Body of pancreas (tissue), 4 donors: ENCODE data around the gene ZNF423. TPM values are rescaled to one million over a fixed set of nuclear protein-coding genes. Genes with fewer than 3 reads are reported as not detected.

ENCODE experiments used
- ATAC-seq: fragments of 150-250 bp; one replicate; pipeline ENCODE4 v1.9.1; 2016
- DNase-seq, 4 donors: peaks; one replicate each; pipeline ENCODE4 v3.0.0-alpha.2; 2019
- H3K27ac ChIP-seq, 4 donors: fragments of 200-600 bp; sonication (generic); 1 replicate in 3 of 4; 2 replicates in 1 of 4; pipeline versions ENCODE4 v1.5.1 to v1.6.1; 2016 to 2019; ENCODE audit warnings: mild to moderate bottlenecking in 1 of 4, mixed read lengths in 1 of 4, moderate library complexity in 1 of 4
- H3K27me3 ChIP-seq, 2 donors: fragments of 200-600 bp; sonication (generic); one replicate each; pipeline ENCODE4 v1.6.0; 2016; ENCODE audit warnings: mild to moderate bottlenecking in 1 of 2
- H3K36me3 ChIP-seq, 2 donors: fragments of 200-600 bp; sonication (generic); replicated peaks in 1 of 2; 2 replicates each; pipeline ENCODE4 v1.5.1; 2016; ENCODE audit warnings: low read depth in 2 of 2; ENCODE audit not compliant: insufficient read depth in 1 of 2
- H3K4me1 ChIP-seq: fragments of 200-600 bp; sonication (generic); one replicate; pipeline ENCODE4 v1.6.0; 2016
- H3K4me3 ChIP-seq, 2 donors: fragments of 200-600 bp; sonication (generic); 1 replicate in 1 of 2; 2 replicates in 1 of 2; pipeline ENCODE4 v1.5.1; 2016 to 2019
- H3K9me3 ChIP-seq, 3 donors: fragments of 200-600 bp; sonication (generic); 1 replicate in 2 of 3; 2 replicates in 1 of 3; pipeline ENCODE4 v1.5.1; 2016
- CTCF ChIP-seq, 7 experiments: fragments of 450-650 bp in 4 of 7; fragments of 200-600 bp in 3 of 7; sonication (generic) in 3 of 7; IDR thresholded peaks; one replicate each; pipeline ENCODE4 v1.5.1; 2016 to 2019; ENCODE audit warnings: antibody characterized with exemption in 7 of 7
- POLR2A ChIP-seq, 3 donors: fragments of 450-650 bp; IDR thresholded peaks; one replicate each; pipeline ENCODE4 v1.6.1; 2016; ENCODE audit warnings: antibody characterized with exemption in 3 of 3, mild to moderate bottlenecking in 2 of 3
- WGBS, 2 donors: methylation state at CpG; one replicate each; pipeline ENCODE4 v1.1.5; 2017; 5-methylcytosine and 5-hydroxymethylcytosine counted together
- intact Hi-C: fragments of 100-400 bp; cut with DNase I; formaldehyde crosslinking; loops from one replicate; pipeline ENCODE4 v1.15.1; 2023
- total RNA-seq, 2 donors: library from RNA; depleted of rRNA; stranded (reverse); fragments of >200 nt; gene quantifications; one replicate each; pipeline ENCODE4 v1.1.0, GENCODE V29; 2016

ZNF423 gene
- total RNA-seq, 2 donors from 2014 or later = 4.2 to 9.2 TPM

- H3K36me3 ChIP-seq = peaks cover 0 to 2% of the 10 kb centered on the region in 2 donors
- DNase-seq (no peak), ATAC-seq (no peak)
- 83 to 87% methylated on average over 8 to 9 of the region's 9 CpGs for WGBS, 2 donors
- TF ChIP-seq CTCF (IDR thresholded peaks at IDR 0.05) (no peak), POLR2A (IDR thresholded peaks at IDR 0.05) (no peak)
- no peaks in the 10 kb centered on the region for H3K4me1 ChIP-seq
- intact Hi-C loops = no loop called here
- H3K4me3 ChIP-seq = no peak overlapping the region
- H3K27me3 ChIP-seq = no peaks in the 10 kb centered on the region
- H3K9me3 ChIP-seq = no peaks in the 10 kb centered on the region
- H3K27ac ChIP-seq = no peak overlapping the region
These were observed 223.7 kb downstream of the ZNF423 start for GRCh38 chr16:49632086-49632794.

DNA sequence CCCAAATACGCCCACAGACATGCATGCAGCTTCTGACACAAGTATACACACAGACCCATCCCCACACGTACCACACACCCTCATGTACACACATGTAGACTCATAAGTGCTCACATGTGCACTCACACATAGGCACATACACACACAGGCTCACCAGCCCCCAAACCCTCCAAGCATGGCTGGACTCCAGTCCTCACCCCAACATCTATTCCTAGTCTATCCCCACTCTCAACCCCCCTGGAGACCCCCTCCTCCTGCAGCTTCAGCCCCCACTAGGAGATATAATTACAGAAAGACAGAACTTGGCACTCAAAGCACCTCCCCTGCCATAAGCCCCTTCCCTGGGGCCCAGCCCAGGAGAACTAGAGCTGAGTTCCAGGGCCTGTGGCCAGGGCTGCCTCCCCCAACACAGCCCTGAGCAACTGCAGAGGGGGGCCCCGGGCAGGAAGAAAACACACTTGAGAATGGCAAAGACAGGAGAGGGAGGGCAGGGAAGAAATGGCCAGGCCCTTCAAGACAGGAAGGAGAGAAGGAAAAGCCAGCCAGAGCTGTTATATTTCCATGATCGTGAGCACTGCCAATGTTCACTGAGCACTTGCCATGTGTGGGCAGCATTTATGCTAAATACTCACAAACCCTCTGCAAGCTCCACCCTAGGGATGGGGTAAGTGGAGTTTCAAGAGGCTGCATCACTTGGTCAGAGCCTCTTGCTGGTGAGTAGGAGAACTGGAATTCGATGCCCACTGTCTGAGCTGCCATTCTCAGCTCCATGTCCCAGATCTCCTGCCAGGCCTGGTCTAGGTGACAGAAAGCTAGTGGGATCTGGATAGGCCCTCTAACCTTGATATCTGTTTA lies 224.5 kb downstream of the ZNF423 start:
- Histone ChIP-seq H3K27me3 (no peaks in the 10 kb centered on the region), H3K36me3 (no peaks in the 10 kb centered on the region), H3K27ac (no peak overlapping the region), H3K4me1 (no peaks in the 10 kb centered on the region), H3K9me3 (no peaks in the 10 kb centered on the region), H3K4me3 (no peak overlapping the region)
- no peak for TF ChIP-seq POLR2A (IDR thresholded peaks at IDR 0.05)
- 42 to 75% methylated on average over 5 of the region's 5 CpGs for WGBS, 2 donors
- ATAC-seq = no peak
- DNase-seq = no peak
- intact Hi-C loops = no loop called here

DNA sequence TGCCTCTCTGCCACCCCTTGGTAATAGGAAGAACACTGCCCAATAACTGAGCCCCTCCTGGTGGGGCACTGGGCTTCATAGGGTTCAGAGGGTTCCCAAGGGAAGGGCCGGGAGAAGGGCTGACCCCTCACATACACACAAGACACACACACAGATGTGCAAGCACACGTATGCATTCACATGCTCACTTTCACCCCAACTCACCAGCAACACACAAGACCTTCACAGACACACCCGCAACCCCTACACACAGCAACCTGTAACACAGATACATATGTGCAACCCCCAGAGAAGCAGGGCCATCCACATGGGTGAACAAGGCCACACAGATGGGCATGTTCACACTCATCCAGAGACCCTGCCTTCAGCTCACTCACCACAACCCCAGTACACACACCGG lies 225.1 kb downstream of the ZNF423 start:
- H3K36me3 ChIP-seq = no peaks in the 10 kb centered on the region
- no peak for ATAC-seq
- intact Hi-C loops = no loop called here
- WGBS, 2 donors = 91 to 96% methylated on average over 4 of the region's 4 CpGs
- H3K4me3 ChIP-seq = no peak overlapping the region
- no peak overlapping the region for H3K27ac ChIP-seq
- TF ChIP-seq CTCF (IDR thresholded peaks at IDR 0.05) (no peak), POLR2A (IDR thresholded peaks at IDR 0.05) (no peak)
- no peaks in the 10 kb centered on the region for H3K9me3 ChIP-seq
- no peaks in the 10 kb centered on the region for H3K4me1 ChIP-seq
- no peaks in the 10 kb centered on the region for H3K27me3 ChIP-seq
- DNase-seq = no peak

GRCh38 chr16:49629851-49630250 lies 226.1 kb downstream of the ZNF423 start:
- WGBS, 2 donors = 93% methylated on average over 7 of the region's 7 CpGs
- Histone ChIP-seq H3K4me3 (no peak overlapping the region), H3K4me1 (no peaks in the 10 kb centered on the region), H3K27ac (no peak overlapping the region), H3K27me3 (no peaks in the 10 kb centered on the region), H3K36me3 (no peaks in the 10 kb centered on the region), H3K9me3 (no peaks in the 10 kb centered on the region)
- intact Hi-C loops = no loop called here
- no peak for ATAC-seq
- no peak for DNase-seq
- TF ChIP-seq CTCF (IDR thresholded peaks at IDR 0.05) = no peak
- no peak for TF ChIP-seq POLR2A (IDR thresholded peaks at IDR 0.05)

GRCh38 chr16:49628148-49628547 lies 227.8 kb downstream of the ZNF423 start:
- Histone ChIP-seq H3K36me3 (no peaks in the 10 kb centered on the region), H3K27me3 (no peaks in the 10 kb centered on the region), H3K27ac (no peak overlapping the region), H3K4me3 (no peak overlapping the region), H3K4me1 (no peaks in the 10 kb centered on the region), H3K9me3 (no peaks in the 10 kb centered on the region)
- intact Hi-C loops = no loop called here
- 84 to 87% methylated on average over 3 of the region's 3 CpGs for WGBS, 2 donors
- DNase-seq (no peak), ATAC-seq (no peak)
- TF ChIP-seq POLR2A (IDR thresholded peaks at IDR 0.05) = no peak
- no peak for TF ChIP-seq CTCF (IDR thresholded peaks at IDR 0.05)
